IPS-18c (cell line): ENCODE data around the gene CD1B.
"Not testable (repeated sequence)": the region's sequence is repeated elsewhere in the genome, so short reads cannot be mapped to it uniquely, and the experiment has no call there.

Experiments used
- H3K4me3 ChIP-seq: 2 replicates; pipeline ENCODE4 v1.7.0; 2013; ENCODE audit warnings: low read depth, mild to moderate bottlenecking, low read length, moderate library complexity; ENCODE audit not compliant: insufficient read depth
- H3K9me3 ChIP-seq: one replicate; pipeline ENCODE4 v1.6.1; 2013; ENCODE audit warnings: mild to moderate bottlenecking, low read length, moderate library complexity; ENCODE audit not compliant: control insufficient read depth, insufficient read depth

Gene CD1B

GRCh38 chr1:158331481-158332150 lies at the start of gene CD1B:
Gene CD1B, minus strand, starts transcription at chr1:158331531. Its CDS starts 108 bp downstream, at chr1:158331423.
- H3K9me3 ChIP-seq, result no peaks in the 10 kb centered on the region

GRCh38 chr1:158374860-158375259 lies 43.5 kb upstream of the CD1B start:
- H3K9me3 ChIP-seq, result no peaks in the 10 kb centered on the region
- no peak overlapping the region for H3K4me3 ChIP-seq

More at GRCh38 chr1:158331481-158332150, at the start of gene CD1B:
- no peak within 1 kb of the TSS for H3K4me3 ChIP-seq

- not testable (repeated sequence) for H3K4me3 ChIP-seq, H3K9me3 ChIP-seq
These were observed 42.8 kb upstream of the CD1B start for GRCh38 chr1:158374101-158374500.

GRCh38 chr1:158371188-158371953 lies 40.0 kb upstream of the CD1B start:
- no peaks in the 10 kb centered on the region for H3K9me3 ChIP-seq
- H3K4me3 ChIP-seq, result no peak overlapping the region

DNA sequence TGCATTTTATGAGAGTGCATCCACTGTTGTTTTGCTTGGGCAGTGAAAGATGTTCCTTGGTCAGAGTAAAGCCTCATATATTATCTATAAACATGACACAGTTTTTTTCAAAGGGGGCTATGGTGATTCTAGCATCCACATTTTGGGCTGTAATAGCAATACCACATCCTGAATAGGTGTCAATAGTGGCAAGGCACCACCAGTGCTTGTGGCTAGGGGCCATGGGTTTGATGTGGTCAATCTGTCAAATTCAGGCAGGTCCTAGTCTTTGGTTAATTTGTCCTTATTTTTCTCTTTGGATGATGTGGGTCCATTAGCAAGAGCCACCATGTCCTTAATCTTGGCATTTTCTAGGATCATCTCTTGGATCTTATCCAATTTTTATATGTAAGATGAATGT lies 35.5 kb upstream of the CD1B start:
- Histone ChIP-seq H3K4me3 (no peak overlapping the region), H3K9me3 (no peaks in the 10 kb centered on the region)

DNA sequence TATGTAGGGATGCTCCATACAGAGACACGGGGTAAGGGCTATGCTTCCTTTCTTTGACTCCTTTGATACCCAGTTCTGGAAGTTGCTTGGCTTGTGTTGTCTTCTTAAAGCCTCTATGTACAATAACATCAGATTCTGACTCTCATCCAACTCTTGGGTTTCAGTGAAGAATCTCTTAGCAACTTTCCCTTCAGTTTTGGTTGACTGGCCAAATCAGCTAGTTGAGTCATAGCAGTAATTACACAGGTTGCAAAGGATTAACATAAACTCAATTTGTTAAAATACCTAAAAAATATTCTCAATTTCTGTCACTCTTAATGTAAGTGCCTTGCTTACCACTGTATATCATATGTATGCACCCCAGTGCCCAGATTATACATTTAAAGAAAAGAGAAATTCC lies 31.6 kb upstream of the CD1B start:
- H3K9me3 ChIP-seq, result no peaks in the 10 kb centered on the region
- H3K4me3 ChIP-seq, result no peak overlapping the region

- Histone ChIP-seq H3K4me3 (no peak overlapping the region), H3K9me3 (no peaks in the 10 kb centered on the region)
These were observed 31.2 kb upstream of the CD1B start for GRCh38 chr1:158362482-158362881.

GRCh38 chr1:158357441-158357840 lies 26.1 kb upstream of the CD1B start:
- Histone ChIP-seq H3K4me3 (no peak overlapping the region), H3K9me3 (peaks cover 2% of the 10 kb centered on the region)

DNA sequence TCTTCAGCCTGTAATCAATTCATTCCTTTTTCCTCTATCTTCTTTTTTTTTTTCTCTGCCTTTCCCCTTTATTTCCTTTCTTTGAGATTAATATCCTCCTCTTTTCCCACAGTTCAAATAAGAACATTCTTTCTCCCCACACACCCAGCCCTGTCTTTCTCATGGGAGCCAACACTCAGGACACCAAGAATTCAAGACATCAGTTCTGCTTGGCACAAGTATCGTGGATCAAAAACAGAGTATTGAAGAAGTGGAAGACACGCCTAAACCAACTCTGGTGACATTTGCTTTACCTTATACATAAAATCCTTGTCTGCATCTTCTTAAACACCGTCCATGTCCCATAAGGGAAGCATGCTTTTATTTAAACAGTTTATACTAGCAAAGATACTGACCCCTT lies 25.3 kb upstream of the CD1B start:
- H3K4me3 ChIP-seq, result no peak overlapping the region
- H3K9me3 ChIP-seq, result peaks cover 2% of the 10 kb centered on the region

GRCh38 chr1:158355773-158356285 lies 24.5 kb upstream of the CD1B start:
- Histone ChIP-seq H3K4me3 (no peak overlapping the region), H3K9me3 (peaks cover 2% of the 10 kb centered on the region)

DNA sequence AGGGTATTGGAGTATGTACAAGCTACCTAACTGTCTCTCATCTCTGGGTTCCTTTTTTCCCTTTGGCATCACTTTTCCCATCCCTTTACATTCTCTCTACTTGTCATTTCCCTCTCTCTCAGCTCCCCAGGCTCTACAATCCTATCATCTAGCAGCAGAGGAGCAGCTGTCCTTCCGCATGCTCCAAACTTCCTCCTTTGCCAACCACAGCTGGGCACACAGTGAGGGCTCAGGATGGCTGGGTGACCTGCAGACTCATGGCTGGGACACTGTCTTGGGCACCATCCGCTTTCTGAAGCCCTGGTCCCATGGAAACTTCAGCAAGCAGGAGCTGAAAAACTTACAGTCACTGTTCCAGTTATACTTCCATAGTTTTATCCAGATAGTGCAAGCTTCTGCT lies 22.9 kb upstream of the CD1B start:
- no peak overlapping the region for H3K4me3 ChIP-seq
- peaks cover 2% of the 10 kb centered on the region for H3K9me3 ChIP-seq

GRCh38 chr1:158353303-158354075 lies 22.2 kb upstream of the CD1B start, which contains the start of gene CD1E:
Gene CD1E, plus strand, starts transcription at chr1:158353894. Its CDS starts 95 bp downstream, at chr1:158353989.
- Histone ChIP-seq H3K9me3 (peaks cover 2% of the 10 kb centered on the region), H3K4me3 (no peak within 1 kb of the TSS)

GRCh38 chr1:158348946-158349345 lies 17.6 kb upstream of the CD1B start:
- not testable (repeated sequence) for H3K9me3 ChIP-seq, H3K4me3 ChIP-seq

DNA sequence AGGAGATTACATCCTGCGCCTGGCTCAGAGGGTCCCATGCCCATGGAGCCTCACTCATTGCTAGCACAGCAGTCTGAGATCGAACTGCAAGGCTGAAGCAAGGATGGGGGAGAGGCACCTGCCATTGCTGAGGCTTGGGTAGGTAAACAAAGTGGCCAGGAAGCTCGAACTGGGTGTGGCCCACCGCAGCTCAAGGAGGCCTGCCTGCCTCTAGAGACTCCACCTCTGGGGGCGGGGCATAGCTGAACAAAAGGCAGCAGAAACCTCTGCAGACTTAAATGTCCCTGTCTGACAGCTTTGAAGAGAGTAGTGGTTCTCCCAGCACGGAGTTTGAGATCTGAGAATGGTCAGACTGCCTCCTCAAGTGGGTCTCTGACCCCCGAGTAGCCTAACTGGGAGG lies 5.1 kb upstream of the CD1B start:
- H3K4me3 ChIP-seq, H3K9me3 ChIP-seq: not testable (repeated sequence)

DNA sequence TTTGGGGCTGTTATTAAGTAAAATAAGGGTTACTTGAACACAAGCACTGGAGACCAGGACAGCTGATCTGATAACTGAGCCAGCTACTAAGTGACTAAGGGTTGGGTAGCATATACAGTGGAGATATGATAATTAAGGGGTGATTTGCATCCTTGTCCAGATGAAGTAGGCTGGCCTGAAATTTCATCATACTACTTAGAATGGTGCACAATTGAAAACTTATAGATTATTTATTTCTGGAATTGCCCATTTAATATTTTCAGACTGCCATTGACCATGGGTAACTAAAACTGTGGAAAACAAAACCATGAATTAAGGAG lies 3.8 kb upstream of the CD1B start:
- no peak overlapping the region for H3K4me3 ChIP-seq
- no peaks in the 10 kb centered on the region for H3K9me3 ChIP-seq

GRCh38 chr1:158334526-158335212 lies 3.3 kb upstream of the CD1B start:
- H3K4me3 ChIP-seq, result no peak overlapping the region

GRCh38 chr1:158333405-158334155 lies 2.2 kb upstream of the CD1B start:
- Histone ChIP-seq H3K4me3 (no peak overlapping the region), H3K9me3 (no peaks in the 10 kb centered on the region)

More at GRCh38 chr1:158334526-158335212, 3.3 kb upstream of the CD1B start:
- H3K9me3 ChIP-seq, result no peaks in the 10 kb centered on the region
